Neural progenitor cell (in vitro differentiated cells): ENCODE measurements around the gene SH3GL3. TPM values are rescaled to one million over a fixed set of nuclear protein-coding genes. Genes with fewer than 3 reads are reported as not detected.

Experiments used
- DNase-seq: peaks from one replicate; pipeline ENCODE4 v3.0.0-alpha.2; 2016; ENCODE audit warnings: low spot score
- H2AFZ ChIP-seq: fragments of 200-600 bp; sonication (generic); replicated peaks from 2 replicates; pipeline ENCODE4 v1.6.1; 2016; ENCODE audit warnings: antibody characterized with exemption
- H3F3A ChIP-seq: fragments of 200-600 bp; sonication (generic); 2 replicates; pipeline ENCODE4 v1.6.1; 2016; ENCODE audit warnings: antibody characterized with exemption, low read depth
- H3K27ac ChIP-seq: fragments of 200-600 bp; sonication (generic); 2 replicates; pipeline ENCODE4 v1.5.1; 2016; ENCODE audit warnings: mild to moderate bottlenecking
- H3K27me3 ChIP-seq: fragments of 200-600 bp; sonication (generic); 2 replicates; pipeline ENCODE4 v1.6.1; 2016; ENCODE audit warnings: mild to moderate bottlenecking, moderate library complexity
- H3K36me3 ChIP-seq: fragments of 200-600 bp; sonication (generic); 2 replicates; pipeline ENCODE4 v1.5.1; 2016
- H3K4me1 ChIP-seq: fragments of 200-600 bp; sonication (generic); 2 replicates; pipeline ENCODE4 v1.6.1; 2016; ENCODE audit warnings: mixed run types
- H3K4me2 ChIP-seq: fragments of 200-600 bp; sonication (generic); 2 replicates; pipeline ENCODE4 v1.6.1; 2016
- H3K4me3 ChIP-seq: fragments of 200-600 bp; sonication (generic); 2 replicates; pipeline ENCODE4 v1.5.1; 2016
- H3K79me2 ChIP-seq: fragments of 200-600 bp; sonication (generic); 2 replicates; pipeline ENCODE4 v1.6.1; 2016; ENCODE audit warnings: low read depth
- H3K9ac ChIP-seq: fragments of 200-600 bp; sonication (generic); 2 replicates; pipeline ENCODE4 v1.6.1; 2016
- H3K9me3 ChIP-seq: fragments of 200-600 bp; sonication (generic); 2 replicates; pipeline ENCODE4 v1.5.1; 2016; ENCODE audit warnings: low read depth
- H4K20me1 ChIP-seq: fragments of 200-600 bp; sonication (generic); 2 replicates; pipeline ENCODE4 v1.6.1; 2016; ENCODE audit warnings: low read depth
- H3K27ac Mint-ChIP-seq: 3 replicates; pipeline ENCODE4 v1.8.0; 2021; ENCODE audit warnings: mixed read lengths
- H3K27me3 Mint-ChIP-seq: 2 replicates; pipeline ENCODE4 v1.8.0; 2022; ENCODE audit warnings: low read depth, mild to moderate bottlenecking, inconsistent platforms, moderate library complexity, mixed read lengths; ENCODE audit not compliant: insufficient read depth
- H3K36me3 Mint-ChIP-seq: 3 replicates; pipeline ENCODE4 v1.8.0; 2021; ENCODE audit warnings: mixed read lengths
- H3K4me1 Mint-ChIP-seq: 3 replicates; pipeline ENCODE4 v1.8.0; 2021; ENCODE audit warnings: mixed read lengths
- H3K4me3 Mint-ChIP-seq: 3 replicates; pipeline ENCODE4 v1.8.0; 2021; ENCODE audit warnings: mild to moderate bottlenecking, moderate library complexity, mixed read lengths
- H3K9me3 Mint-ChIP-seq: 3 replicates; pipeline ENCODE4 v1.8.0; 2020; ENCODE audit warnings: mixed read lengths
- EZH2 ChIP-seq: fragments of 200-600 bp; sonication (generic); IDR thresholded peaks from 2 replicates; pipeline ENCODE4 v1.6.1; 2017; ENCODE audit warnings: antibody characterized with exemption, mild to moderate bottlenecking, moderate library complexity
- EZH2phosphoT487 ChIP-seq: fragments of 200-600 bp; sonication (generic); IDR thresholded peaks from 2 replicates; pipeline ENCODE4 v1.6.1; 2017; ENCODE audit warnings: antibody characterized with exemption
- total RNA-seq: library from RNA; depleted of rRNA; stranded (reverse); fragments of >200 nt; gene quantifications from 2 replicates; pipeline ENCODE4 v1.2.3, GENCODE V29; 2015; ENCODE audit warnings: low replicate concordance
- TF ChIP-seq, protein P1 (sequence below): fragments of 200-600 bp; sonication (generic); IDR thresholded peaks from 2 replicates; pipeline ENCODE4 v1.5.1; 2017; ENCODE audit warnings: antibody characterized with exemption, mild to moderate bottlenecking

Gene SH3GL3
- total RNA-seq, 1 donor from 2014 or later, result 8.2 TPM

DNA sequence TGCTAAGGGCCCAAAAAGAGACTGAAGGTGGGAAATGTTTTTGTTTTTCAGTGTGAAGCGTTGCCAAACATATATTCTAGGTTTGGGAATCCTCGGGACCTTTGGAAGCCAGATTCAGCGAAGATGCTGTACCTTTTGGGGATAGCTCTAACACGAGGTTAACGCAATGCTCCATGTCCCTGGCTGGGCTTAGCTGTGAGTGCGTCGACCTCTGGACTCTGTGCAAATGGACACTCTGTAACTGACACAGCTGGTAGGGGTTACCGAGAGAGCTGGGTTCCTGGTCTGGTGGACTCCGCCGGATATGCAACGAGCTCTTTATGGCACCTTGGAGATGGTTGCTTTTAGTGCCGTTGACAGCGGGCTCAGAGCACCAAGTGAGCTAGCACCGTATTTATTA lies 724 bp upstream of the SH3GL3 start:
- no peaks in the 10 kb centered on the region for H3K36me3 Mint-ChIP-seq
- Histone ChIP-seq H3K9me3 (no peaks in the 10 kb centered on the region), H3K79me2 (no peaks in the 10 kb centered on the region), H3K36me3 (no peaks in the 10 kb centered on the region), H3K4me3 (peak overlapping the region; percentile 55), H3K4me1 (no peaks in the 10 kb centered on the region), H3K27ac (no peak overlapping the region), H3K9ac (no peak overlapping the region), H3F3A (no peaks in the 10 kb centered on the region), H3K4me2 (peak overlapping the region; percentile 96), H4K20me1 (no peaks in the 10 kb centered on the region), H2AFZ (peak overlapping the region; percentile 88), H3K27me3 (peaks cover 34% of the 10 kb centered on the region)
- H3K27ac Mint-ChIP-seq, result no peak overlapping the region
- H3K4me3 Mint-ChIP-seq, result peak overlapping the region; percentile 93
- no peaks in the 10 kb centered on the region for H3K9me3 Mint-ChIP-seq
- peaks cover 17% of the 10 kb centered on the region for H3K4me1 Mint-ChIP-seq
- DNase-seq, result no peak
- H3K27me3 Mint-ChIP-seq, result peaks cover 15% of the 10 kb centered on the region
- TF ChIP-seq, protein P1, sequence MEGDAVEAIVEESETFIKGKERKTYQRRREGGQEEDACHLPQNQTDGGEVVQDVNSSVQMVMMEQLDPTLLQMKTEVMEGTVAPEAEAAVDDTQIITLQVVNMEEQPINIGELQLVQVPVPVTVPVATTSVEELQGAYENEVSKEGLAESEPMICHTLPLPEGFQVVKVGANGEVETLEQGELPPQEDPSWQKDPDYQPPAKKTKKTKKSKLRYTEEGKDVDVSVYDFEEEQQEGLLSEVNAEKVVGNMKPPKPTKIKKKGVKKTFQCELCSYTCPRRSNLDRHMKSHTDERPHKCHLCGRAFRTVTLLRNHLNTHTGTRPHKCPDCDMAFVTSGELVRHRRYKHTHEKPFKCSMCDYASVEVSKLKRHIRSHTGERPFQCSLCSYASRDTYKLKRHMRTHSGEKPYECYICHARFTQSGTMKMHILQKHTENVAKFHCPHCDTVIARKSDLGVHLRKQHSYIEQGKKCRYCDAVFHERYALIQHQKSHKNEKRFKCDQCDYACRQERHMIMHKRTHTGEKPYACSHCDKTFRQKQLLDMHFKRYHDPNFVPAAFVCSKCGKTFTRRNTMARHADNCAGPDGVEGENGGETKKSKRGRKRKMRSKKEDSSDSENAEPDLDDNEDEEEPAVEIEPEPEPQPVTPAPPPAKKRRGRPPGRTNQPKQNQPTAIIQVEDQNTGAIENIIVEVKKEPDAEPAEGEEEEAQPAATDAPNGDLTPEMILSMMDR, result no peak
- no peak for TF ChIP-seq EZH2
- no peak for TF ChIP-seq EZH2phosphoT487

DNA sequence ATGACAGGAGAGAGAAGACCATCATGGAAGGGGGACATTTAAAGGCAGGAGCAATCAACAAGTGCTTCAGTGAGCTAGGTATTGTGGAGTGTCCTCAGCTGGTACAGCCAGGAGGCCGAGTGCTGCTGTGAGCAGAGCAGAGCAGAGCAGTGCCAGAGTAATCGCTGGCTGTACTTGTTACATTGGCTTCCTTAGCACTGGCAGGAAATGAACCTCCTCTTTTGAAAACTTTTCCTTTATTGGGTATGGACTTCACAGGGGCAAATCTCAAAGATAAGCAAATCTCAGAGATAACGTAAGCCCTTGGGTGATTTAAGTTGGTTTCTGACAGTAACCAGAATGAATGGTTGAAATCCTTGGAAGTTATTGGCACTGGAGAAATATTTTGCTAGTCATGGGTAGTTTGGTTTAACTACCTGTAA lies 2.1 kb downstream of the SH3GL3 start:
- TF ChIP-seq, protein P1, result no peak
- TF ChIP-seq EZH2, result no peak
- TF ChIP-seq EZH2phosphoT487, result no peak
- H3K9me3 Mint-ChIP-seq, result no peaks in the 10 kb centered on the region
- H2AFZ ChIP-seq, result no peak overlapping the region
- H3K27me3 Mint-ChIP-seq, result peaks cover 15% of the 10 kb centered on the region
- H3K4me1 Mint-ChIP-seq, result peaks cover 17% of the 10 kb centered on the region
- no peaks in the 10 kb centered on the region for H3K36me3 ChIP-seq
- DNase-seq, result no peak
- H3K27ac ChIP-seq, result no peak overlapping the region
- peaks cover 34% of the 10 kb centered on the region for H3K27me3 ChIP-seq
- no peak overlapping the region for H3K4me2 ChIP-seq
- H3K36me3 Mint-ChIP-seq, result no peaks in the 10 kb centered on the region
- H3K4me3 ChIP-seq, result no peak overlapping the region
- H3K4me3 Mint-ChIP-seq, result peak overlapping the region; percentile 83
- H3K27ac Mint-ChIP-seq, result no peak overlapping the region
- no peaks in the 10 kb centered on the region for H3K79me2 ChIP-seq
- H3K4me1 ChIP-seq, result no peaks in the 10 kb centered on the region
- no peaks in the 10 kb centered on the region for H4K20me1 ChIP-seq
- no peaks in the 10 kb centered on the region for H3F3A ChIP-seq
- no peak overlapping the region for H3K9ac ChIP-seq
- H3K9me3 ChIP-seq, result no peaks in the 10 kb centered on the region

DNA sequence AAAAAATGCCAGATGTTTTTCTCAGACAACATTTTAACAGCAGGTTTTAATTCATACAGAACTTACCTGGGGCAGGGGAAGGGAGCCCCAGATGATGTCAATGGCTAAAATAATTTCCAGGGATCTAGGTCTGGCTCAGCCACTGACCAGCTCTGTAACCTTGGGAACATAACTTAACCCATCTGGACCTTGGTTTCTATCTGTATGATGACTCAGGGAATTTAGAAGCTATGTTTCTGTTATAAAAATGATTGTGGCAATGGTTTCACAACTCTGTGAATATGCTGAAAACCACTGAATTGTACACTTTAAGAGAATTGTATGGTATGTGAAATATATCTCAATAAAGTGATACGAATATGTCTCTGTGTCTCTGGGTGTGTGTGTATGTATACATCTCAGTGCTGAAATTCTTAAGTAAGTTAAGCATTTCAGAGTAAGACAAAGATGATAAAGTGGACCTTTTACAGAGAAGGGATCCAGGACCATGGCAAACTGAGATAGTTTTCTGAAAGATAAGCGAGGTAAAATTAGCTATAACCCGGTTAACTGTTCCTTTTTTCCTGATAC lies 2.9 kb downstream of the SH3GL3 start:
- Mint-ChIP-seq H3K4me1 (peaks cover 17% of the 10 kb centered on the region), H3K36me3 (no peaks in the 10 kb centered on the region), H3K9me3 (no peaks in the 10 kb centered on the region), H3K27me3 (peaks cover 15% of the 10 kb centered on the region), H3K4me3 (no peak overlapping the region), H3K27ac (no peak overlapping the region)
- H4K20me1 ChIP-seq, result no peaks in the 10 kb centered on the region
- no peaks in the 10 kb centered on the region for H3K9me3 ChIP-seq
- no peak overlapping the region for H3K4me2 ChIP-seq
- no peak overlapping the region for H3K4me3 ChIP-seq
- H3F3A ChIP-seq, result no peaks in the 10 kb centered on the region
- no peak overlapping the region for H3K27ac ChIP-seq
- H3K79me2 ChIP-seq, result no peaks in the 10 kb centered on the region
- no peaks in the 10 kb centered on the region for H3K36me3 ChIP-seq
- H2AFZ ChIP-seq, result no peak overlapping the region
- DNase-seq, result no peak
- H3K9ac ChIP-seq, result no peak overlapping the region
- TF ChIP-seq EZH2phosphoT487 (no peak), EZH2 (no peak)
- TF ChIP-seq, protein P1, result no peak
- peaks cover 34% of the 10 kb centered on the region for H3K27me3 ChIP-seq
- H3K4me1 ChIP-seq, result no peaks in the 10 kb centered on the region
